ENCODE results near the gene MPZ.

MPZ gene

DNA sequence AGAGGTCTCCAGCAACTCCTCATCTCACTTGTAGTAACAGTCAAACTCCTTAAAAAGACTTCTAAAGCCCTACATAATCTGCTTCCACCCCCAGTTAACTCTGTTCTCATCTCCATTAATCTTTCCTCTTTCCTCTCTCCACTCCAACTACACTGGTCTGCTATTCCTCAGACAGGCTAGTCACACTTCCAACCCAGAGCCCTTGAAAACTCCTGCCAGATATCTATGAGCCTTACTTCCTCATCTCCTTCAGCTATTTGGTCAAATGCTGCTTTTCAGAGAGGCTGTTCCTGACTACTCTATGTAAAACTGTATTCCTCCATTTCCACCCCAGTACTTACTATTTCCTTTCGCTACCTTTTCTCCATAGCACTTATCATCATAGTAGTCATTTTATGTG, 26.8 kb downstream of the MPZ start (continued):
- TF ChIP-seq, protein P1, sequence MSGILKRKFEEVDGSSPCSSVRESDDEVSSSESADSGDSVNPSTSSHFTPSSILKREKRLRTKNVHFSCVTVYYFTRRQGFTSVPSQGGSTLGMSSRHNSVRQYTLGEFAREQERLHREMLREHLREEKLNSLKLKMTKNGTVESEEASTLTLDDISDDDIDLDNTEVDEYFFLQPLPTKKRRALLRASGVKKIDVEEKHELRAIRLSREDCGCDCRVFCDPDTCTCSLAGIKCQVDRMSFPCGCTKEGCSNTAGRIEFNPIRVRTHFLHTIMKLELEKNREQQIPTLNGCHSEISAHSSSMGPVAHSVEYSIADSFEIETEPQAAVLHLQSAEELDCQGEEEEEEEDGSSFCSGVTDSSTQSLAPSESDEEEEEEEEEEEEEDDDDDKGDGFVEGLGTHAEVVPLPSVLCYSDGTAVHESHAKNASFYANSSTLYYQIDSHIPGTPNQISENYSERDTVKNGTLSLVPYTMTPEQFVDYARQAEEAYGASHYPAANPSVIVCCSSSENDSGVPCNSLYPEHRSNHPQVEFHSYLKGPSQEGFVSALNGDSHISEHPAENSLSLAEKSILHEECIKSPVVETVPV (CRISPR knock-in tag; IDR thresholded peaks at IDR 0.05): no peak

- ATAC-seq: no peak; the same call in 2 of the 3 replicates
- TF ChIP-seq OSR1 (CRISPR knock-in tag; IDR thresholded peaks at IDR 0.05) (no peak), ZNF8 (CRISPR knock-in tag; IDR thresholded peaks at IDR 0.05) (no peak), ZNF565 (CRISPR knock-in tag; conservative IDR thresholded peaks at IDR 0.05; ENCODE audit: low read depth) (no peak), PPARA (CRISPR knock-in tag; IDR thresholded peaks at IDR 0.05; ENCODE audit: borderline replicate concordance) (no peak), SNAI2 (CRISPR knock-in tag; IDR thresholded peaks at IDR 0.05) (no peak), PATZ1 (CRISPR knock-in tag; IDR thresholded peaks at IDR 0.05; ENCODE audit: borderline replicate concordance) (no peak), TOX (CRISPR knock-in tag; IDR thresholded peaks at IDR 0.05; ENCODE audit: borderline replicate concordance) (no peak), ZFP3 (CRISPR knock-in tag; IDR thresholded peaks at IDR 0.05) (no peak)
These were observed 34.9 kb downstream of the MPZ start for GRCh38 chr1:161274874-161275273.

- peak; percentile 65; the same call in 2 of the 3 replicates for ATAC-seq
- TF ChIP-seq ESRRG (CRISPR knock-in tag; IDR thresholded peaks at IDR 0.05): no peak
- no peak for TF ChIP-seq ISL1 (CRISPR knock-in tag; IDR thresholded peaks at IDR 0.05)
- no peak for TF ChIP-seq BACH2 (CRISPR knock-in tag; IDR thresholded peaks at IDR 0.05; ENCODE audit: borderline replicate concordance)
- TF ChIP-seq ZNF70 (CRISPR knock-in tag; IDR thresholded peaks at IDR 0.05): no peak
- TF ChIP-seq ZC3H10 (CRISPR knock-in tag; IDR thresholded peaks at IDR 0.05): no peak
- TF ChIP-seq TCF4 (CRISPR knock-in tag; IDR thresholded peaks at IDR 0.05; ENCODE audit: borderline replicate concordance): no peak
- TF ChIP-seq TOX (CRISPR knock-in tag; IDR thresholded peaks at IDR 0.05; ENCODE audit: borderline replicate concordance): no peak
- TF ChIP-seq ZFP3 (CRISPR knock-in tag; IDR thresholded peaks at IDR 0.05): no peak
- no peak for TF ChIP-seq ZNF8 (CRISPR knock-in tag; IDR thresholded peaks at IDR 0.05)
- TF ChIP-seq, protein P1 (CRISPR knock-in tag; IDR thresholded peaks at IDR 0.05): no peak
- TF ChIP-seq SNAI2 (CRISPR knock-in tag; IDR thresholded peaks at IDR 0.05): no peak
- TF ChIP-seq PATZ1 (CRISPR knock-in tag; IDR thresholded peaks at IDR 0.05; ENCODE audit: borderline replicate concordance): no peak
- TF ChIP-seq ARNTL (CRISPR knock-in tag; IDR thresholded peaks at IDR 0.05; ENCODE audit: borderline replicate concordance, low read depth): no peak
- no peak for TF ChIP-seq ZFP30 (CRISPR knock-in tag; IDR thresholded peaks at IDR 0.05)
- no peak for TF ChIP-seq OSR1 (CRISPR knock-in tag; IDR thresholded peaks at IDR 0.05)
- no peak for TF ChIP-seq CSDC2 (CRISPR knock-in tag; IDR thresholded peaks at IDR 0.05)
- TF ChIP-seq TSHZ2 (CRISPR knock-in tag; IDR thresholded peaks at IDR 0.05): no peak
- no peak for TF ChIP-seq POU6F1 (CRISPR knock-in tag; IDR thresholded peaks at IDR 0.05; ENCODE audit: borderline replicate concordance, low read depth)
- TF ChIP-seq, protein P2, sequence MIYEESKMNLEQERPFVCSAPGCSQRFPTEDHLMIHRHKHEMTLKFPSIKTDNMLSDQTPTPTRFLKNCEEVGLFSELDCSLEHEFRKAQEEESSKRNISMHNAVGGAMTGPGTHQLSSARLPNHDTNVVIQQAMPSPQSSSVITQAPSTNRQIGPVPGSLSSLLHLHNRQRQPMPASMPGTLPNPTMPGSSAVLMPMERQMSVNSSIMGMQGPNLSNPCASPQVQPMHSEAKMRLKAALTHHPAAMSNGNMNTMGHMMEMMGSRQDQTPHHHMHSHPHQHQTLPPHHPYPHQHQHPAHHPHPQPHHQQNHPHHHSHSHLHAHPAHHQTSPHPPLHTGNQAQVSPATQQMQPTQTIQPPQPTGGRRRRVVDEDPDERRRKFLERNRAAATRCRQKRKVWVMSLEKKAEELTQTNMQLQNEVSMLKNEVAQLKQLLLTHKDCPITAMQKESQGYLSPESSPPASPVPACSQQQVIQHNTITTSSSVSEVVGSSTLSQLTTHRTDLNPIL (CRISPR knock-in tag; IDR thresholded peaks at IDR 0.05; ENCODE audit: low read depth): no peak
- TF ChIP-seq ZNF565 (CRISPR knock-in tag; conservative IDR thresholded peaks at IDR 0.05; ENCODE audit: low read depth): no peak
These were observed 36.4 kb downstream of the MPZ start for GRCh38 chr1:161273402-161273801.

Measured in SK-N-SH treated with all-trans-retinoic acid at 6 μM for 48 hours (cell line).